Mesothelial cell of epicardium (in vitro differentiated cells): ENCODE results near the gene MYZAP. TPM values are rescaled to one million over a fixed set of nuclear protein-coding genes. Genes with fewer than 3 reads are reported as not detected.

Experiments used
- DNase-seq, 2 experiments: peaks; one replicate each; pipeline ENCODE4 v3.0.0; 2021; ENCODE audit warnings: low spot score in 2 of 2; ENCODE audit not compliant: unreplicated experiment in 2 of 2
- H3K27ac Mint-ChIP-seq: 2 replicates; pipeline ENCODE4 v1.8.0; 2021; ENCODE audit warnings: mixed read lengths
- H3K27me3 Mint-ChIP-seq: 2 replicates; pipeline ENCODE4 v1.8.0; 2021; ENCODE audit warnings: low read depth, mixed read lengths
- H3K36me3 Mint-ChIP-seq: 2 replicates; pipeline ENCODE4 v1.8.0; 2021; ENCODE audit warnings: mixed read lengths
- H3K4me1 Mint-ChIP-seq: 2 replicates; pipeline ENCODE4 v1.8.0; 2021; ENCODE audit warnings: mixed read lengths
- H3K4me3 Mint-ChIP-seq: 2 replicates; pipeline ENCODE4 v1.8.0; 2021; ENCODE audit warnings: mild to moderate bottlenecking, moderate library complexity, mixed read lengths
- H3K9me3 Mint-ChIP-seq: 2 replicates; pipeline ENCODE4 v1.8.0; 2021; ENCODE audit warnings: mixed read lengths
- CTCF ChIP-seq: fragments of 200-600 bp; sonication (generic); IDR thresholded peaks from one replicate; pipeline ENCODE4 v1.5.0; 2021; ENCODE audit warnings: antibody characterized with exemption; ENCODE audit not compliant: unreplicated experiment
- total RNA-seq: library from RNA; stranded (reverse); gene quantifications from 3 replicates; pipeline ENCODE4 v1.2.1, GENCODE V29; 2021

Gene MYZAP
- total RNA-seq, 1 donor from 2014 or later = 3.3 TPM

- Mint-ChIP-seq H3K4me3 (no peak overlapping the region), H3K27ac (peak overlapping the region; percentile 62), H3K27me3 (no peaks in the 10 kb centered on the region), H3K4me1 (peaks cover 38% of the 10 kb centered on the region), H3K9me3 (no peaks in the 10 kb centered on the region), H3K36me3 (peaks cover 24% of the 10 kb centered on the region)
- no peak for TF ChIP-seq CTCF
- no peak for DNase-seq
Measured at GRCh38 chr15:57548351-57548750, 43.4 kb upstream of the MYZAP start.

- Mint-ChIP-seq H3K27ac (peak overlapping the region; percentile 62), H3K27me3 (no peaks in the 10 kb centered on the region), H3K9me3 (no peaks in the 10 kb centered on the region), H3K4me3 (no peak overlapping the region), H3K4me1 (peaks cover 42% of the 10 kb centered on the region), H3K36me3 (peaks cover 23% of the 10 kb centered on the region)
- TF ChIP-seq CTCF = no peak
- no peak for DNase-seq
Measured at GRCh38 chr15:57548835-57549234, 42.9 kb upstream of the MYZAP start.

GRCh38 chr15:57549935-57550334 lies 41.8 kb upstream of the MYZAP start:
- no peak overlapping the region for H3K4me3 Mint-ChIP-seq
- no peak for TF ChIP-seq CTCF
- H3K27me3 Mint-ChIP-seq = no peaks in the 10 kb centered on the region
- H3K27ac Mint-ChIP-seq = peak overlapping the region; percentile 22
- DNase-seq = no peak
- H3K4me1 Mint-ChIP-seq = peaks cover 54% of the 10 kb centered on the region
- H3K9me3 Mint-ChIP-seq = no peaks in the 10 kb centered on the region
- H3K36me3 Mint-ChIP-seq = peaks cover 17% of the 10 kb centered on the region

- no peak overlapping the region for H3K4me3 Mint-ChIP-seq
- no peak for TF ChIP-seq CTCF
- H3K4me1 Mint-ChIP-seq = peaks cover 61% of the 10 kb centered on the region
- peak overlapping the region; percentile 97 for H3K27ac Mint-ChIP-seq
- no peak for DNase-seq
- peaks cover 15% of the 10 kb centered on the region for H3K36me3 Mint-ChIP-seq
- H3K27me3 Mint-ChIP-seq = no peaks in the 10 kb centered on the region
- no peaks in the 10 kb centered on the region for H3K9me3 Mint-ChIP-seq
Measured at GRCh38 chr15:57550640-57551039, 41.1 kb upstream of the MYZAP start.

GRCh38 chr15:57551715-57552677 lies 39.7 kb upstream of the MYZAP start:
- peak in 1 of 2 experiments; percentile 68 for DNase-seq
- Mint-ChIP-seq H3K27ac (peak overlapping the region; percentile 97), H3K4me1 (peaks cover 65% of the 10 kb centered on the region), H3K36me3 (peaks cover 12% of the 10 kb centered on the region), H3K27me3 (no peaks in the 10 kb centered on the region), H3K4me3 (peak overlapping the region; percentile 6), H3K9me3 (no peaks in the 10 kb centered on the region)
- TF ChIP-seq CTCF = no peak
